Measurements from ENCODE around the gene SMARCAD1.

DNA sequence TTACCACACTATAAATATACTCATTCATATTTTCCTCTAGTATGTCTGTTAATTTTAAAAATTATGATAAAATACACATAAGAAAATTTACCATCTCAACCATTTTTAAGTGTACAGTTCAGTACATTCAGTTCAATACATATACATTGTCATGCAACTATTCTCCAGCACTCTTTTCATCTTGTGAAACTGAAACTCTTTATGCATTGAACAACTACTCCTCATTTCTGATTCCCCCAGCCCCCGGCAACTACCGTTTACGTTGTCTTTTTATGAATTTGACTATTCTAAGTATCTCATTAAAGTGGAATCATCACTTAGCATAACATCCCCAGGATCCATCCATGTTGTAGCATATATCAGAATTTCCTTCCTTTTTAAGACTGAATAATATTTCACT, 8.7 kb downstream of the SMARCAD1 start:
- TF ChIP-seq POLR2A (IDR thresholded peaks at IDR 0.05), result no peak
- TF ChIP-seq, protein P1, sequence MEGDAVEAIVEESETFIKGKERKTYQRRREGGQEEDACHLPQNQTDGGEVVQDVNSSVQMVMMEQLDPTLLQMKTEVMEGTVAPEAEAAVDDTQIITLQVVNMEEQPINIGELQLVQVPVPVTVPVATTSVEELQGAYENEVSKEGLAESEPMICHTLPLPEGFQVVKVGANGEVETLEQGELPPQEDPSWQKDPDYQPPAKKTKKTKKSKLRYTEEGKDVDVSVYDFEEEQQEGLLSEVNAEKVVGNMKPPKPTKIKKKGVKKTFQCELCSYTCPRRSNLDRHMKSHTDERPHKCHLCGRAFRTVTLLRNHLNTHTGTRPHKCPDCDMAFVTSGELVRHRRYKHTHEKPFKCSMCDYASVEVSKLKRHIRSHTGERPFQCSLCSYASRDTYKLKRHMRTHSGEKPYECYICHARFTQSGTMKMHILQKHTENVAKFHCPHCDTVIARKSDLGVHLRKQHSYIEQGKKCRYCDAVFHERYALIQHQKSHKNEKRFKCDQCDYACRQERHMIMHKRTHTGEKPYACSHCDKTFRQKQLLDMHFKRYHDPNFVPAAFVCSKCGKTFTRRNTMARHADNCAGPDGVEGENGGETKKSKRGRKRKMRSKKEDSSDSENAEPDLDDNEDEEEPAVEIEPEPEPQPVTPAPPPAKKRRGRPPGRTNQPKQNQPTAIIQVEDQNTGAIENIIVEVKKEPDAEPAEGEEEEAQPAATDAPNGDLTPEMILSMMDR (IDR thresholded peaks at IDR 0.05), result no peak
